ENCODE results near the gene TULP4.
"Not testable (repeated sequence)": the region's sequence is repeated elsewhere in the genome, so short reads cannot be mapped to it uniquely, and the experiment has no call there.

Gene TULP4

DNA sequence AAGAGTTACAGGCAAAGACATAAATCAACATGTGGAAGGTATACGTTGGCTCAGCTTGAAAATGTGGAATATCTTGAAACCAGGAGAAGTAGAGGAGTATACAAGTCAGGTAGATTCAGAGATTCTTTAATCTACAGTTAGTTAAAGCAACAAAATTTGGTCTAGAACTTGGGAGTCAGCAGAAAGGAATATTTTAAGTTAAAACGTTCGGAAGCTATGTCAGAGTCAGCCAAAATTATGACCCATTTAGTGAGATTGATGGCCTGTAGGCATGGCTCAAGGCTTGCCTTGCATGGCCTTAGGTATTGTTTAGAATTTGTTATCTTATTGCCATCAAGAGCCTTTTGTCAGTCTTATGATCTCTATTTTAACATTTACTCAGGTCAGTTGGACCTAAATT is 153.5 kb downstream of the TULP4 start:
- DNase-seq (ENCODE audit: low read depth in 3 of 3): no peak

DNA sequence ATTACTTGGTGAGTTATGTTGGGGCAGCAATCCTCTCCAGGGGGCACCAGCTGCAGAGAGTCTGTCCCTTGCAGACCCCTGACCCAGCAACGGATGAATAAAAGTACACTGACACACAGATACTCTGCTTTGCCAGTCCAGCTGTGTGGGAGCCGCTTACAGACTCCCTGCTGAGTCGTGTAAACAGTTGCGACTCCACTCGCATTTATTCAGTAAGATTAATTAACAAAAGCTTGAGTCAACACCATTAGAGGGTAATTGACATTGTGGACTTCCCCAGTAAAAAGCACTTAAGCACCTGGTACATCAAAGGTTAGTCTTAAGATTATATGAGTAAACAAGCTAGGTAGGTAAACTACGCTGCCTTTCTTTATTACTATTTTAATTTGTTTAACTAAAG is 155.7 kb downstream of the TULP4 start:
- DNase-seq (ENCODE audit: low read depth in 3 of 3): no peak

DNA sequence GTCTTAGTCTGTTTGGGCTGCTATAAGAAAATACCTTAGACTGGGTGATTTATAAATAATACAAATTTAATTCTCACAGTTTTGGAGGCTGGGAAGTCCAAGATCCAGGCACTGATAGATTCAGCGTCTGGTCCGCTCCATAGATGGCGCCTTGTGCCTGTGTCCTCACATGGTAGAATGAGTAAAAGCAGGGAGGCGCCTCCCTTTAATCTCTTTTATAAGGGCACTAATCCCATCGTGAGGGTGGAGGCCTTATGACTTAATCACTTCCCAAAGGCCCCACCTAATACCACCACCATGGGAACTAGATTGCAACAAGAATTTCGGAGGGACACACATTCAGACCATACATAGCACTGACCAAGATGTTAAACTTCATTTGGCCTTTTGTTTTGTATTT is 156.4 kb downstream of the TULP4 start:
- DNase-seq (ENCODE audit: low read depth in 3 of 3): no peak

DNA sequence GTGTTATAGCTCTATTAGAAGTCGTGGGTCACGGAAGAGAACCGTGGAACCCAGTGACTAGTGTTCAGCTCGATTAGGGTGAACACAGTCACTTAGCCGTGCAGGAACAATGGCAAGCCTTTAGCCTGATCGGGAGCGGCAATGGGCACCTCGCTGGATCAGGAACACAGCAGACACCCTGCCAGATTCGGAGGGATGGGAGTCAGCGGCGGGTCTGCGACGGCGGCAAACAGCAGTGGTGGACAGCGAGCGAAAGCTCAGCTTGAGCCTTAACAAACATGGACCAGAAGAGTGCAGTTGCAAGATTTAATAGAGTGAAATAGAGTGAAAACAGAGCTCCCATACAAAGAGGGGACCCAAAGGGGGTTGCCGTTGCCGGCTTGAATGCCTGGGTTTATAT is 157.8 kb downstream of the TULP4 start:
- DNase-seq (ENCODE audit: low read depth in 3 of 3): not testable (repeated sequence)

DNA sequence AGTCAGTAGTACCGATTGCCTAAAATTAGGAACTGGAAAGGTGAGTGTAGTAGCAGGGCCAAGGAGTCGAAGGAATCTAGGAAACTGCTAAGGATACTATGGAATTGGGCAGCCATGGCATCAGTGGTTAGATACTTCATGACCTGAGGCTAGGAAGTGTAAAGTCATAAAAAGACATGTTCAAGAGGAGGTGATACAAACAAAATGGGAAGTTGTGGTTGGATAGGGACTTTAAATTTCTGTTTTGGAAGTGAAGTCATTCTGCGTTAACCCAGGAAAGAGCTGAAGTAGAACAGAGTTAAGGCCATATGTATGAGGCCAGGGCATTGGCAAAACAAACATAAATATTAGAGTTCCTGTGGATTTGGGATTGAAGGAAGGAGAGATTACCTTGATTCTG is 159.1 kb downstream of the TULP4 start:
- no peak for DNase-seq (ENCODE audit: low read depth in 3 of 3)

DNA sequence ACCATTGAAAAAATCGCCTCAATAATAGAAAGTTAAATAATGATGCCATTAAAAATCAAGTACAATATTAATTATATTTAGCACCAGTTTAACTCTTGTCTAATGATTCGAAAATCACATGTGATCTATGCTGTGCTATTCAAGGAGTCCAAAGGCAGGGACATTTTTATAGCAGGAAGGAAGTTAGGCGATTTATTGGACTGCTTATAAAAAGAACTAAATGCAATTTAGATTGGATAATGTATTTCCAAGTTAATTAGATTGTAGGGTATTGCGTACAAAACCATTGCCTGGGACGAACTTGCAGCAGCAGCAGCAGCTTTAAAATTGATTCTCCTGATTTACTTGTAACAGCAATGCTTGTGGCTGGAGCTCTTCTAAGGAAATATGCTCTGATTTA is 160.2 kb downstream of the TULP4 start:
- no peak for DNase-seq (ENCODE audit: low read depth in 3 of 3)

GRCh38 chr6:158474961-158475343 is 162.7 kb downstream of the TULP4 start:
- DNase-seq (ENCODE audit: low read depth in 3 of 3): no peak

GRCh38 chr6:158475344-158476302 is 163.4 kb downstream of the TULP4 start:
- DNase-seq (ENCODE audit: low read depth in 3 of 3): no peak

- no peak for DNase-seq (ENCODE audit: low read depth in 3 of 3)
Measured at GRCh38 chr6:158476389-158476788, 164.1 kb downstream of the TULP4 start.

DNA sequence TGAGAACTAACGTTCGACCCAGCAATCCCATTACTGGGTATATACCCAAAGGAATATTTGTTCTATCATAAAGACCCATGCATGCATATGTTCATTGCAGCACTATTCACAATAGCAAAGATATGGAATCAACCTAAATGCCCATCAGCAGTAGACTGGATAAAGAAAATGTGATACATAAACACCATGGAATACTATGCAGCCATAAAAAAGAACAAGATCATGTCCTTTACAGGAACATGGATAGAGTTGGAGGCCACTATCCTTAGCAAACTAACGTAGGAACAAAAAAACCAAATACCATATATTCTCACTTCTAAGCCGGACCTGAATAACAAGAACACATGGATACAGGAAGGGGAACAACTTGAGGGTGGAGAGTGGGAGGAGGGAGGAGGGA is 165.5 kb downstream of the TULP4 start:
- DNase-seq (ENCODE audit: low read depth in 3 of 3): not testable (repeated sequence)

- DNase-seq (ENCODE audit: low read depth in 3 of 3): no peak
Measured at GRCh38 chr6:158480989-158481388, 168.7 kb downstream of the TULP4 start.

DNA sequence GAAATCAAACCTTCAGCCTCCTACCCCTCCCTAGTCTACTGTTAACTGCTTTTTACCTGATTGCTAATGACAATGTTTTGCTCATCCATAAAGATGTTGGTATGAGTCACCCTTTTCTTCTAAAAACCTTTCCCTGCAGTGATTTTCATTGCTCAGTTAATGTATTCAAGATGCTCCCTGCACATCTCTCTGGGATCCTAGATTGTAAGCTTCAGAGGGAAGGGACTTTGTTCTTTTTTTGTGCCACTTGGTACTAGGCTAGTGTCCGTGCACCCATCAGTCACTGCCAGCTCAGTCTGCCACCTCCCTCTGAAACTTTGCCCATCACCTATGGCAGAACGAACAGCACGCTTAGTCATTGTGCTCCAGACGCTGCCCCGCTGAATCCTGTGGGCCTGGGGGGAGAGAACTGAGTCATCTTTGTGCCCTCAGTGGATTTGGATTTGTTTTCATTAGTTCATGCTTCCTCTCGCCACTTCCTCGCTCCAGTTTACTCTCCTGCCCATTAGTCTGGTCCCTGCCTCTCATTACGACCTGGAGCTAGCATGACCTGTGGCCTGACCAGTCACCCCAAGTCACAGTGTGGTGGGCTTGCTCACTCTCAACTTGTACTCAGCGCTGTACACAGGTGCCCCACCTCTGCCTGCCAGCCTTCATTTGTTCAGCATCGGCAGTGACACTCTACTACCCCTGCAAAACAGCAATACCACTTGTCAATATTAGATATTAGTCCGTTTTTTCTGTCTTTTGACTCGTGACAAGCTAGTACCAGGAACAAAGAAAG is 169.6 kb downstream of the TULP4 start:
- no peak for DNase-seq (ENCODE audit: low read depth in 3 of 3)

GRCh38 chr6:158485431-158485830 is 173.2 kb downstream of the TULP4 start:
- no peak for DNase-seq (ENCODE audit: low read depth in 3 of 3)

DNA sequence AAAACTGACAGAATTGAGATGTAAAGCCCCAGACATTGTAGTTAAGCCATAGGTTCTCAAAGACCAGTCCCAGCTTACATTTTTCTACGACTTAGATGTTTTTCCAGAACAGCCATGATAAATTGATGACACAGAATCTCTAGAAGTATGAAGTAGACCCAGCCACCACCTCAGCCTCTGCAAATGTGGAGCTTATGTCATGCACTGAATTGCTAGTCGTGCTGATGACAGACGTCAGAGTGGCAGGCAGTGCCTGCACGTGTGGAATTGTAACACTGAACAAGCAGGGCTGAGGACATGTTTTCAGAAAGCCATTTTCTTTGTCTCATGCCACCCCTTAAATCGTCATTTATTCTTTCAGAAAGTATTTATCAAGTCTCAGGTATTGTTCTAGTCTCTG is 175.2 kb downstream of the TULP4 start:
- DNase-seq (ENCODE audit: low read depth in 3 of 3): no peak

DNA sequence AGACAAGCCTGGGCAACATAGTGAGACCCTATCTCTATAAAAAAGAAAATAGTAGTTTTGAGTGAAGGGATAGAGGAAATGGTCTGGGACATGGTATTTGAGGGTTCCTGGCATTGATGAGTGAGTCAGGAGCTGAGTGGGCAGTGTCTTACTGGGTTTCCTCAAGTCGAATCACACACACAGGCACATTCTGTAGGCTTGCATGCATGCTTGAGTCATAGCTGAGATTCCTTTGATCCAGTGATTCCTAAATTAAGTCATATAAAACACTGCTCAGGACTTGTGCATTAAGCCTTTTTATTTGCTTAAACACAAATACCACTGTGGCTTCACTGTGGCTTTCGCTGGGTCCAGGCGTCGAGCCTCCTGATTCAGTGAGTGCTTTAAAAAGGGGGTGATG is 175.8 kb downstream of the TULP4 start:
- DNase-seq (ENCODE audit: low read depth in 3 of 3): no peak

GRCh38 chr6:158489441-158489840 is 177.2 kb downstream of the TULP4 start:
- DNase-seq (ENCODE audit: low read depth in 3 of 3): no peak

- no peak for DNase-seq (ENCODE audit: low read depth in 3 of 3)
Measured at GRCh38 chr6:158492881-158493280, 180.6 kb downstream of the TULP4 start.

GRCh38 chr6:158496700-158497099 is 184.4 kb downstream of the TULP4 start:
- no peak for DNase-seq (ENCODE audit: low read depth in 3 of 3)

DNA sequence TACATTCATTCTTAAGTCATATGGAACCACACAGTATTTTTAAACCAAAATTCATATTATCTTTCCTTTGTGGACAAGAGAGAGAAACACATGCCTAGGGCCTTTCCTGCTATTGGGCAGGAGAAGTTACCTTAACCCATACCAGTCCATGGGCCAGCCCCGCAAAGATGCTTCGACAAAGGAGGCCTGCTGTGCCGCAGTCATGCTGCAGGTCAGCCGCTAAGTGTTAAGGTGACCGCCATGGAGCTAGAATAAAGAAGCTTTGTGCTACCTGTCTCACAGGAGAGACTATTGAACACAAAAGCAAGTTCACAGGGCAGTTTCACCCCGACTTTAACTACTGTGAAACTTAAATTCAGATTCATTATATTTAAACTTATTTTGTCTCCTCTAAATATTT is 185.4 kb downstream of the TULP4 start:
- DNase-seq (ENCODE audit: low read depth in 3 of 3): no peak

DNA sequence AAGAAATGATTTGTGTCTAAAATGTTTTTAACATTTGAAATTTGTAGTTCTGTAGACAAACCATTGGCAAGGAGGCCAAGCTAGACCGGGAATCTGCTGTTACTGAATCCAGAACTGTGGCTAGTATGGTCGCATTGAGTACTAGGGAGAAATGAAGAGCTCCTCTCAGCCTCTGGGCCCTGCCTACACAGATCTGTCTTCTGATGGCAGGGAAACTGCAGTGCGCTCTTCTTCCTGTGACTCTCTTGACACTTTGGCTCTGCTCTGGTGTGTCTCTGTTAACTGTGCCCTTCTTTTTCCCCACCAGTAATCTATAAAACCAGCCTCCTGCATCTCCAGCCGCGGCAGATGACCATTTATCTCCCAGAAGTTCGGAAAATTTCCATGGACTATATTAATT is 186.1 kb downstream of the TULP4 start:
- no peak for DNase-seq (ENCODE audit: low read depth in 3 of 3)

- DNase-seq (ENCODE audit: low read depth in 3 of 3): no peak
Measured at GRCh38 chr6:158499601-158500000, 187.3 kb downstream of the TULP4 start.

DNA sequence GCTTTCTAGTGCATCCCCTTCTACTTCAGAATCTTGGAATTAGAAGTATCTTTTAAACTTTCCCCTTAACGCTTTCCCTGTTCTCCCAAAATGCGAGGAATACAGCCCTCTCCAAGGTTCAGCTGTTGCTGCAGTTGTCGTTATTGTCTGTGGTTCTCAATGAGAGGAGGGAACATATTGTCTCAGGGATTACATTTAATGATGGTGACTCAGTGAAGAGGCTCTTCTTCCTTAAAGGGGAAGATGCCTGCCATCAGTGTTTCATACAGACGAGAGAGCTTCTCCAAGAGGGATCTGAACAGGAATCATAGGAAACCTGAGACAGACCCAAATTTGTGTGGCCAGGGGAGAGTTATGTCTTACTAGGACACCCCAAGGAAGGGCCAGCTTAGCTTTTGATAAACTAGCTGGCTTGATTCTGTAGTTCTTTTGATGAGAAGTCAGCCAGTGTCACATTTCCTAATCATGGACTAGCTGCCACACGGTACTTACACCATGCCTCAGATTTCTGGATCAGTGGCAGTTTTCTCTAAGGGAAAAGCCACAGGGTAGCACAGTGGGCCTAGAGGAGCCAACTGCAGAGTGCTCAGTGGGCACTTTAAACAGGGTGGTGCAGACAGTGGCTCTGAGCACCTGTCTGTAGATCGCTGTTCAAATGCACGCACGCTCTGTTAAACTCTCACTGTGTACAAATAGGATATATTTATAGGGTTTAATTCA is 187.9 kb downstream of the TULP4 start:
- no peak for DNase-seq (ENCODE audit: low read depth in 3 of 3)
